HFF-Myc (cell line): Measurements from ENCODE around the gene THSD1.
A peak's percentile ranks its signal among the peaks of the same experiment; 100 is the strongest.
"Not testable (repeated sequence)": the region's sequence is repeated elsewhere in the genome, so short reads cannot be mapped to it uniquely, and the experiment has no call there.

Source experiments
- DNase-seq: peaks from one replicate; pipeline ENCODE4 v3.0.0-alpha.2; 2011; ENCODE audit warnings: low read depth; ENCODE audit errors: extremely low read depth
- H3K4me3 ChIP-seq: replicated peaks from 2 replicates; pipeline ENCODE4 v1.5.1; 2011; ENCODE audit warnings: low read depth, mild to moderate bottlenecking, control low read depth, low read length
- TF ChIP-seq, protein P1 (sequence below): IDR thresholded peaks from 2 replicates; pipeline ENCODE4 v1.5.1; 2012; ENCODE audit warnings: mild to moderate bottlenecking, low read depth, low read length, control low read depth; ENCODE audit errors: missing control alignments

Gene THSD1

DNA sequence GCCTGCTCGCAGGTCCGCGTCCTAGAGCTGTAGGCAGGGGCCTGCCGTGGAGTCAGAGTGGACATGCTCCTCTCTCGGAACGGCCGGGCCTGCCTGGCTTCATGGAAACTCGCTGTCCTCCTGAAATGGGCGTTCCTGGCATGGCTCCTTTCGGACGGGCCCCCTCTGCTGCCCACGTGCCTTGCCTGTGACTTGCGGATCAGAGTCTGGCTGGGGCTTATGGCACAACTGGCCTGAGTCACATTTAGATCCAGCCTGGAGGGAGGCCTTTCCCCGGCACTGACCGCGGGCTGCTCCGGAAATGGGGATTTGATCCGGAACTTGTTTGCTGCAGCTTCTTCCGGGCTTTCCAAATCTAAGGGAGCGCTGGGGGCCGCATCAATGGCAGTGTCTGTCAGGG is 28.1 kb downstream of the THSD1 start:
- no peak overlapping the region for H3K4me3 ChIP-seq
- no peak for DNase-seq
- TF ChIP-seq, protein P1, sequence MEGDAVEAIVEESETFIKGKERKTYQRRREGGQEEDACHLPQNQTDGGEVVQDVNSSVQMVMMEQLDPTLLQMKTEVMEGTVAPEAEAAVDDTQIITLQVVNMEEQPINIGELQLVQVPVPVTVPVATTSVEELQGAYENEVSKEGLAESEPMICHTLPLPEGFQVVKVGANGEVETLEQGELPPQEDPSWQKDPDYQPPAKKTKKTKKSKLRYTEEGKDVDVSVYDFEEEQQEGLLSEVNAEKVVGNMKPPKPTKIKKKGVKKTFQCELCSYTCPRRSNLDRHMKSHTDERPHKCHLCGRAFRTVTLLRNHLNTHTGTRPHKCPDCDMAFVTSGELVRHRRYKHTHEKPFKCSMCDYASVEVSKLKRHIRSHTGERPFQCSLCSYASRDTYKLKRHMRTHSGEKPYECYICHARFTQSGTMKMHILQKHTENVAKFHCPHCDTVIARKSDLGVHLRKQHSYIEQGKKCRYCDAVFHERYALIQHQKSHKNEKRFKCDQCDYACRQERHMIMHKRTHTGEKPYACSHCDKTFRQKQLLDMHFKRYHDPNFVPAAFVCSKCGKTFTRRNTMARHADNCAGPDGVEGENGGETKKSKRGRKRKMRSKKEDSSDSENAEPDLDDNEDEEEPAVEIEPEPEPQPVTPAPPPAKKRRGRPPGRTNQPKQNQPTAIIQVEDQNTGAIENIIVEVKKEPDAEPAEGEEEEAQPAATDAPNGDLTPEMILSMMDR, result no peak

DNA sequence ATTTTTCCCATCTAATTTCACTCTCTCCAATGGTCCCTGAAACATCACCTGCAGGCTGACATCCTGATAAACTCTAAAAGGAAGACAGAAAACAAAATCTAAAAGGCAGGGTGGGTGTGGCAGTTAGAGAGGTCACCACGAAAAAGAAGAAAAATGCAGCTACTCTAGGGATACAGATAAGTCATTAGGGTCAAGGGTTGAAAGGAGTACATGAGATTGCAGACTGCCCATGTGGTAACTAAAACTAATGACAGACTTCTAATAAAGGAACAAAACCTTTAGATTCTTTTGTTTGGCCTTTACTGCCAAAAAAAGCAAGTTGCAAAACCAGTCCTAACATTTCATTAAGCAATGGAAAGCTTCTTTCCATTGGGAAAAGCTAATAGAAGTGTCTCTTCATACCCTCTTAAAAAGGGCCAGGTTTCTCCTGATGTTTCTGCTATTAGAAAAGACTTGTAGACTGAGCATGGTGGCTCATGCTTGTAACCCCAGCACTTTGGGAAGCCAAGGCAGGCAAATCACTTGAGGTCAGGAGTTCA is 31.0 kb downstream of the THSD1 start:
- DNase-seq, result no peak
- TF ChIP-seq, protein P1, result no peak
- no peak overlapping the region for H3K4me3 ChIP-seq

DNA sequence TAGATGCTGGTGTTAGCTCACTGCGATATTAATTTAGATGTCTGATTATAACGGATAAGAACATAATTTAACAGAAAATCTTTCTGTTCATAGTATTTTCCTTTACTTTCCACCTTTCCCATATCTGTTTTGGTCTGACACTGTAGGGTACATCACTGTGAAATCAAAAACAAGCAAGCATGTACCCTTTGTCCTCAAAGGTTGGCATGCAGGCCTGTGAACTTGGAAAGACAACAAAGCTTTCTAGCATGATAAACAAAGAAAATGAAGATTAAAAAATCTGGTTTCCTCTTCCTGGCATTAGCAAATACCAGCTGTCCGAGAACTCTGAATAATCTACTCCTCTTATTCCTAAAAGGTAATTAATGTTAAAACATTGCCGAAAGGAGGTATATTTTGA is 31.6 kb downstream of the THSD1 start:
- no peak for DNase-seq
- TF ChIP-seq, protein P1, result no peak

DNA sequence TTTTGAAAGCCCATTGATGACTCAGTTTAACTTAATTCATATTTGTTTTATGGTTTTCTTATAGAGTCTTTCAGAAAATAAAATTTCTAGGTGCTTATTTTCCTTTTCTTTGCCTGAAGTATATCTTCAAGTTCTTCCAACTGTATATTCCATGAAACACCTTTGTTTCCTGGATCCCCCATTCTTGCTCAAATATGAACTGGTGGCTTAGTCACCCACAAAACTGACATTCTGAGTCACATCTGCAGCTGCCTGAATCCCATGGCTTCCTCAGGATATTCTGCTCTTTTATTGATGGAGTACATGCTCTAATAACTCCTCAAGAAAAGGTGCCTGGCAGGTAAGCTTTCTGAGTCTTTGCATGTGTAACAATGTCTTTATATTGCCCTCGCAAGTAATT is 32.7 kb downstream of the THSD1 start:
- H3K4me3 ChIP-seq, DNase-seq: not testable (repeated sequence)

More for the DNA sequence above, 31.6 kb downstream of the THSD1 start:
- H3K4me3 ChIP-seq, result no peak overlapping the region

DNA sequence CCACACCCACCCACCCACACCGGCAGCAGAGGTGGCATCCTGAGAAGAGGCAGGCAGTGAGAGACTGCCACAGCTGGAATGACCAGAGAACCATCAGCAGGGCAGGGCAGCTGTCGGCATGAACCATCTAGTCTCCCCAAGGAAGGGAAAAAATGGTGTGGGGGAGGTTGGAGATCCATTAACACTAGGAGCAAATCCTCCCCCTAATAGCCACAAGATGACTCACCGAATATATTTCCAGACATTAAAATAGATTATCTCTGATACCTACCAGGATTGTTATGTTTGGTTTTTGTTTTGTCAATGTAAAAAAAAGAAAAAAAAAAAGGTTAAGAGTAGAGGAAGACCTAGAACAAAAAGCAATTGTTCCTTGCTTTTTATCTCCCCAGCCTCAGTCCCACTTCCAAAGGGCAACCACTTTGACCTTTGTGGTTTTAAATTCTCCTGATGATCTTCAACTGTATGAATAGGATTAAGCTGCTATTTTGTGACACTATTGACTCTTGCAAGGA is 34.2 kb downstream of the THSD1 start:
- TF ChIP-seq, protein P1, result no peak
- H3K4me3 ChIP-seq, result no peak overlapping the region
- DNase-seq, result peak; percentile 22

DNA sequence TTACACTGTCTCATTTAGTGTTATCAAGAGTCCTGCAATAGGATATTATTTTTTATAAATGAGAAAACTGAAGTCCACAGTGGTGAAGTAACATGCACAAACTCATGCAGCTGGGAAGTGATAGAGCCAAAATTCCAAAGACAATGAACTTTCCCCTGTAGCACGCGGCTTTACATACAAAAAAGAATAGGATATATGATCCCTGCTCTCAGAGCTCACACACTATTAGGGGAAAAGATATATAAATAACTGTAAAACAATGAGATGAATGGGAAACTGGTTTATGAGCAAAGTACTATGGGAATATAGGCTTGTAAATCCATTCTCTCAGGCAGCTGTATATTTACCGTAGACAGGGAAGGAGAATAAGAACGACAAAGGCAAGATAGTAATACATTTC is 39.7 kb downstream of the THSD1 start:
- DNase-seq, result no peak
- H3K4me3 ChIP-seq, result no peak overlapping the region
- TF ChIP-seq, protein P1, result no peak

DNA sequence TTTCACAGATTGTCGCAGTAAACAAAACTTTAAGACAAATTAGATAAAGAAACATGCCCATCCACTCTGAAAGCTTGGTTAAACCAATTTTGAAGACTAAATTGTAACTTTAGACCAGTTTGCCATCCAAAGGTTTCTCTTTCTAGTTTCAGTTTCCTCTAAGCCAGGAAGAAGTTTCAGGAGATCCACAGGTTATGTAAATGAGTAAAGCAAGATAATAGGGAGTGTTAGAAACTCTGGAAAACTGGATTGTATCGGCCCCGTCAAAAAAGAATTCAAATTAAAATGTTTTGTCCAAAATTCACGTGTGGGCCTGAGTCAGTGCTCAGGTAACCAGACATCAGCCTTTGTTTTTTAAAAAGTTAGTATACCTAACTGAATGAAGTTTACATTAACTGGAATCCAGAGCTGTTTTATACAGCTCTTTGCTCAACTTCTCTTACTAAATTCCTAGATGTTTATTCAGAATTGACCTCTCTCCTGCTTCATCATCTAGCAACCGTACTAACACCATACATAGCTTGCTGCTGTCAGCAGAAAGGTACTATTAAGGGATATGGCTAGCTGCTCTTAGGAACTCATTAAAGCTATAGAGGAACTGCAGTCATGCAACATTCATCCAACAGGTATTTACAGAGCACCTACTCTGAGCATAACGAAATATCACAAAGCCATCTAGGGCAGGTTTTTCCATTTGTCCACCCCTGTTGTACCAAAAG is 43.6 kb downstream of the THSD1 start:
- H3K4me3 ChIP-seq, DNase-seq: not testable (repeated sequence)

DNA sequence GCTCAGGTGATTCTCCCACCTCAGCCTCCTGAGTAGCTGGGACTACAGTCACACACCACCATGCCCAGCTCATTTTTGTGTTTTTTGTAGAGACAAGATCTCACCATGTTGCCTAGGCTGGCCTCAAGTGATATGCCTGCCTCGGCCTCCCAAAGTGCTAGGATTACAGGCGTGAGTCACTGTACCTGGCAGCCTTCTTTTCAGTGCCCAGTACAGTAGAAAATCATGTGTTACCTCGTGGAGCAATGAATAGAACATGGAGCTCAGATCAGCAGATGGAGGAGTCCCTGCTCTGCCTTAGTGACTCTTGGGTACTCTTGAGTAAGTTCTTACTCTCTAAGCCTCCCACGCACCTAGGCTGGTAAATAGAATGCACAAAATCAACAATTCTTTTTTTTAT is 44.7 kb downstream of the THSD1 start:
- TF ChIP-seq, protein P1, result no peak
- no peak for DNase-seq
- no peak overlapping the region for H3K4me3 ChIP-seq
